Measurements from ENCODE around the gene USF3. TPM values are rescaled to one million over a fixed set of nuclear protein-coding genes. Genes with fewer than 3 reads are reported as not detected.

The USF3 gene
- total RNA-seq, 3 donors from 2014 or later: 19.7 to 38.9 (median 28.5) TPM

DNA sequence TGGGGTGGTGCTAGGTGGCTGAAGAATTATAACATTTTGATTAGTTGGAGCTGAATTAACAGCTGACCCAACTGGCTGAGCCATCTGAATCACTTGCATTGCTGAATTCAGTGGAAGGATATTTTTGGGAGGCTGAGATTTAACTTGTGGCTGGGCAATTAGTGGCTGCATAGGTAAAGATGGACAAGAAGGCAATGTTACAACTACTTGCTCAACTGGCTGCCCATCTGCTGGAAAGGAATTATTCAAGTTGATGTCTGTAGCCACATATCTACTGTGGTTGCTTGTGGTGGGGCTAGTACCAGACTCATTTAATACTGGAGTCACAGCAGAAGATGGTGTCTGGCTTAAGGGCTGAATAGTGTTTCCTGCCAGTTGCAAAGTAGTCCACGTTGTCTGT is 36.4 kb downstream of the USF3 start:
- no peak for DNase-seq (ENCODE audit: low spot score in 2 of 2)
- H3K27ac ChIP-seq: no peak overlapping the region
- TF ChIP-seq POLR2A (IDR thresholded peaks at IDR 0.05): no peak
- TF ChIP-seq, protein P1, sequence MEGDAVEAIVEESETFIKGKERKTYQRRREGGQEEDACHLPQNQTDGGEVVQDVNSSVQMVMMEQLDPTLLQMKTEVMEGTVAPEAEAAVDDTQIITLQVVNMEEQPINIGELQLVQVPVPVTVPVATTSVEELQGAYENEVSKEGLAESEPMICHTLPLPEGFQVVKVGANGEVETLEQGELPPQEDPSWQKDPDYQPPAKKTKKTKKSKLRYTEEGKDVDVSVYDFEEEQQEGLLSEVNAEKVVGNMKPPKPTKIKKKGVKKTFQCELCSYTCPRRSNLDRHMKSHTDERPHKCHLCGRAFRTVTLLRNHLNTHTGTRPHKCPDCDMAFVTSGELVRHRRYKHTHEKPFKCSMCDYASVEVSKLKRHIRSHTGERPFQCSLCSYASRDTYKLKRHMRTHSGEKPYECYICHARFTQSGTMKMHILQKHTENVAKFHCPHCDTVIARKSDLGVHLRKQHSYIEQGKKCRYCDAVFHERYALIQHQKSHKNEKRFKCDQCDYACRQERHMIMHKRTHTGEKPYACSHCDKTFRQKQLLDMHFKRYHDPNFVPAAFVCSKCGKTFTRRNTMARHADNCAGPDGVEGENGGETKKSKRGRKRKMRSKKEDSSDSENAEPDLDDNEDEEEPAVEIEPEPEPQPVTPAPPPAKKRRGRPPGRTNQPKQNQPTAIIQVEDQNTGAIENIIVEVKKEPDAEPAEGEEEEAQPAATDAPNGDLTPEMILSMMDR (IDR thresholded peaks at IDR 0.05): no peak
- TF ChIP-seq POLR2AphosphoS5 (IDR thresholded peaks at IDR 0.05): no peak

DNA sequence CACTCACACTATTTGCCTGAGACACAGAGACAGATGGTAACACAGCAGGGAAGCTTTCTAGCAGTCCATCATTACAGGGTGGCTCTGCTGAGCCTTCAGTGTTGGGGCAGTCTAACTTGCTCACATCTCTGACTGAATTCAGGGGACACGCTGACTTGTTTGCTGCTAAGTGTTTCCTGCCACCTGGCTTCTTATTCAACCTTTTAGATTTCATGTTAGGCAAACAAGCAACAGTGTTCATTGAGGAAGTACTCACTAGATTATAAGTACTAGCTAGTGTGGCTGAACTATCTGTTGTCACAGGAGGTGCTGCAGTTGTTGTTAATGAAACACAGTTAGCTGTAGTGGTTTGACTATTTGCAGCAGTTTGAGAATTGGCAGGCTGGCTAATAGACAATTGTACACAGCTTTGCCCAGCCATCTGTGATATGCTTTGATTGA is 37.3 kb downstream of the USF3 start:
- no peak for DNase-seq (ENCODE audit: low spot score in 2 of 2)
- H3K36me3 ChIP-seq: peaks cover 4% of the 10 kb centered on the region
- no peaks in the 10 kb centered on the region for H3K4me1 ChIP-seq
- intact Hi-C loops (cut with DNase I; ENCODE audit: low total_unique reads): no loop called here
- no peaks in the 10 kb centered on the region for H3K27me3 ChIP-seq
- TF ChIP-seq POLR2A (IDR thresholded peaks at IDR 0.05): no peak
- TF ChIP-seq, protein P1 (IDR thresholded peaks at IDR 0.05): no peak
- no peak for TF ChIP-seq POLR2AphosphoS5 (IDR thresholded peaks at IDR 0.05)
- no peaks in the 10 kb centered on the region for H3K9me3 ChIP-seq
- no peak overlapping the region for H3K4me3 ChIP-seq
- no peak overlapping the region for H3K27ac ChIP-seq

More for the DNA sequence above, 36.4 kb downstream of the USF3 start:
- H3K4me3 ChIP-seq: no peak overlapping the region
- peaks cover 4% of the 10 kb centered on the region for H3K36me3 ChIP-seq
- no peaks in the 10 kb centered on the region for H3K4me1 ChIP-seq
- intact Hi-C loops (cut with DNase I; ENCODE audit: low total_unique reads): no loop called here
- H3K27me3 ChIP-seq: no peaks in the 10 kb centered on the region
- no peaks in the 10 kb centered on the region for H3K9me3 ChIP-seq

DNA sequence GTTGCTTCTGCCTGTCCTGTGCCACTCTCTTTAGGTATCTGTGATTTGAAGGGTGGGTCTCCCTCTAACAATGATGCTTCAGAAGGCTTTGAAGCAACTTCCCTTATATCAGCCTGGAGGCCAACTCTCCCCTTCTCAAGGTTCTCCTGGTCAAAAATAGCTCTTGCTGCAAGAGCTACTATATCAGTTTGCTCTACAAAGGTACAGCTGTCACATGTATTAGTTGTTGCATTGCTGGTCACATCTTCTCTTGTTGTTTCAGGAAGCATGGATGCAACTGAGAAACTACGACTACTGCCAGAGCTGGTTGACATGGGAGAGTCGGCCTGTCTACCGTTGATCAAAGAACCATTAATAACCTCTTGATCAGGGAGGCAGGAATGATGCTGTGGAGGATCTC is 38.3 kb downstream of the USF3 start:
- Histone ChIP-seq H3K27ac (no peak overlapping the region), H3K27me3 (no peaks in the 10 kb centered on the region), H3K4me3 (no peak overlapping the region), H3K9me3 (no peaks in the 10 kb centered on the region), H3K36me3 (peaks cover 4% of the 10 kb centered on the region), H3K4me1 (no peaks in the 10 kb centered on the region)
- TF ChIP-seq POLR2A (IDR thresholded peaks at IDR 0.05) (no peak), POLR2AphosphoS5 (IDR thresholded peaks at IDR 0.05) (no peak)
- TF ChIP-seq, protein P1 (IDR thresholded peaks at IDR 0.05): no peak
- intact Hi-C loops (cut with DNase I; ENCODE audit: low total_unique reads): no loop called here
- DNase-seq (ENCODE audit: low spot score in 2 of 2): no peak

DNA sequence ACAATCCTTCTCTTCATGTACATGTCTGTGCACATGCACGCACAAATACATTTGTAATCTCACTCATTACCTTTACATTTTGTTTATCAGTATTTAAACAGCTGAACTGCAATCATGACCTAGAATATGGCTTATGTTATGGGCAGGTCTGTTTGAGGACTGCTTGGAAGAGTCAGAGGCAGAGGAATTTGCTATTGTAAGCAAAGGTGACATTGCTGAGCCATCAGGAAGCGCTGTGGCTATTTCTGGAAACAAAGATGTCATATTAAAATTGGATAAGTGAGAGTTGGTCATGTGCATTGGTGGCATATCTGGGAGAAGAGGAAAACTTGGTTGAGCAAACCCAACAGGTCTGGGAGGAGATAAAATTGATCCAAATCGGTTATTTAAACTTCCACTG is 41.6 kb downstream of the USF3 start:
- peaks cover 4% of the 10 kb centered on the region for H3K36me3 ChIP-seq
- H3K4me3 ChIP-seq: no peak overlapping the region
- no peak overlapping the region for H3K27ac ChIP-seq
- H3K27me3 ChIP-seq: no peaks in the 10 kb centered on the region
- no peaks in the 10 kb centered on the region for H3K9me3 ChIP-seq
- TF ChIP-seq, protein P1 (IDR thresholded peaks at IDR 0.05): no peak
- TF ChIP-seq POLR2AphosphoS5 (IDR thresholded peaks at IDR 0.05) (no peak), POLR2A (IDR thresholded peaks at IDR 0.05) (no peak)
- DNase-seq (ENCODE audit: low spot score in 2 of 2): no peak
- H3K4me1 ChIP-seq: no peaks in the 10 kb centered on the region
- intact Hi-C loops (cut with DNase I; ENCODE audit: low total_unique reads): no loop called here

DNA sequence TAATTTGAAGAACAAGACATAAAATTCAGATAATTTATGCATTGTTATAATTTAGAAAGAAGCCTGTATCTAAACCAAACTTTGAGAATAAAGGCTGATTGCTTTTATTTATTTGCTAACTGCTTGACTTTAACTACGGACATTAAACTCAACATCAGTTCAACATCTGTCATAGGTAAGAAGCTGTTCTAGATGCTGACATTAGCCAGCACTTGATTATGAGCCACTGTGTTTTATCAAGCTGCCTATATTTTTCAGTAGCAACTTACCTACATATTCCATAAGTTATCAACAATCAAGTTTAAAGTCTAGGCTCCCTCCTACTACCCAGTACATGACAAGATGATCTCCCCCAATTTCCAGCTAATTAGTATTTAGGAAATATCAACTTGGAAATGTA is 42.1 kb downstream of the USF3 start:
- TF ChIP-seq POLR2AphosphoS5 (IDR thresholded peaks at IDR 0.05): no peak
- Histone ChIP-seq H3K27me3 (no peaks in the 10 kb centered on the region), H3K4me1 (no peaks in the 10 kb centered on the region), H3K36me3 (peaks cover under 1% of the 10 kb centered on the region), H3K27ac (no peak overlapping the region), H3K9me3 (no peaks in the 10 kb centered on the region), H3K4me3 (no peak overlapping the region)
- no peak for DNase-seq (ENCODE audit: low spot score in 2 of 2)
- intact Hi-C loops (cut with DNase I; ENCODE audit: low total_unique reads): no loop called here

All from breast epithelium (tissue), 4 donors.